Body of pancreas (tissue), 4 donors: ENCODE data around the gene KBTBD8.

Source experiments
- CTCF ChIP-seq, 7 experiments: fragments of 450-650 bp in 4 of 7; fragments of 200-600 bp in 3 of 7; sonication (generic) in 3 of 7; IDR thresholded peaks; one replicate each; pipeline ENCODE4 v1.5.1; 2016 to 2019; ENCODE audit warnings: antibody characterized with exemption in 7 of 7
- POLR2A ChIP-seq, 3 donors: fragments of 450-650 bp; IDR thresholded peaks; one replicate each; pipeline ENCODE4 v1.6.1; 2016; ENCODE audit warnings: antibody characterized with exemption in 3 of 3, mild to moderate bottlenecking in 2 of 3

- TF ChIP-seq POLR2A (IDR thresholded peaks at IDR 0.05): no peak
- TF ChIP-seq CTCF (IDR thresholded peaks at IDR 0.05): no peak
Measured at GRCh38 chr3:67006460-67006859, 8.4 kb downstream of the KBTBD8 start.
